Measurements from ENCODE around the gene TEX26.

TEX26 gene

DNA sequence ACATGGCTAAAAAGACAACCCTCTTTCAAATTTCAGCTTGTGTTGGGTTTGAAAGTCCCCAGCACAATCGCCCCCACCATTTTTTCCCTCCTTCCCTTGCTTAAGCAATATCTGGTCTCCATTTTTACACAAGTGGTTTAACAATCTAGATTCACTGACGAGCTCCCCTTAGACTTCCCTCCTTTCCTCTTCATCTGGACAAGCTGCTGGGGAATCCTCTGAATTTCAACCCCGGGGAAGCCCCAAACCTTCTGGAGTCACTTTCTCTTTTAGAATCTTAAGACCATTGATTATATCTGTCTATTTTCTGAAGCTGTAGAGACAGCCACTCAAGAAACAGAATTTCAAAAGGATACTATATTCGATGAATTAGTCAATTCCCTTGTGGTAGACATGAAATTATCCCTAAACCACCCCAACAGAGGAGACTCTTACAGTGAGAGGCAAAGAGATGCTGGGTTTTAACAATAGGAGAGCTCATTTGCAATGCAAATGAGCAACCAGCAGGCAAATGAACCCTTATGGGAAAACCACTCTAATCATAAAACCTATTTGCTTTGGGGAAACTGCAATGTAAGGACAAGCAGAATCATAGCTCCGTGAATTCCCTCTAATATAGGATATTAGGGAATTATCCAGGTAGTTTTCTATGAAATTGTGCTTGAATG is 78.9 kb downstream of the TEX26 start:
- H3K27me3 ChIP-seq (ENCODE audit: control insufficient read depth, insufficient read depth, low read length) = no peaks in the 10 kb centered on the region
- DNase-seq (ENCODE audit: low read depth, low spot score) = no peak
- no peaks in the 10 kb centered on the region for H3K9me3 ChIP-seq (ENCODE audit: control insufficient read depth, insufficient read depth, low read length)
- no CpG with 5 or more reads among the region's 5 CpGs for WGBS (ENCODE audit: insufficient coverage, insufficient read length)
- H3K36me3 ChIP-seq (ENCODE audit: control insufficient read depth, insufficient read depth, low read length) = no peaks in the 10 kb centered on the region
- H3K4me3 ChIP-seq (ENCODE audit: low read length) = no peak overlapping the region
- H3K4me1 ChIP-seq (ENCODE audit: control insufficient read depth, insufficient read depth, low read length) = no peaks in the 10 kb centered on the region
- no peak overlapping the region for H3K27ac ChIP-seq (ENCODE audit: low read length)

DNA sequence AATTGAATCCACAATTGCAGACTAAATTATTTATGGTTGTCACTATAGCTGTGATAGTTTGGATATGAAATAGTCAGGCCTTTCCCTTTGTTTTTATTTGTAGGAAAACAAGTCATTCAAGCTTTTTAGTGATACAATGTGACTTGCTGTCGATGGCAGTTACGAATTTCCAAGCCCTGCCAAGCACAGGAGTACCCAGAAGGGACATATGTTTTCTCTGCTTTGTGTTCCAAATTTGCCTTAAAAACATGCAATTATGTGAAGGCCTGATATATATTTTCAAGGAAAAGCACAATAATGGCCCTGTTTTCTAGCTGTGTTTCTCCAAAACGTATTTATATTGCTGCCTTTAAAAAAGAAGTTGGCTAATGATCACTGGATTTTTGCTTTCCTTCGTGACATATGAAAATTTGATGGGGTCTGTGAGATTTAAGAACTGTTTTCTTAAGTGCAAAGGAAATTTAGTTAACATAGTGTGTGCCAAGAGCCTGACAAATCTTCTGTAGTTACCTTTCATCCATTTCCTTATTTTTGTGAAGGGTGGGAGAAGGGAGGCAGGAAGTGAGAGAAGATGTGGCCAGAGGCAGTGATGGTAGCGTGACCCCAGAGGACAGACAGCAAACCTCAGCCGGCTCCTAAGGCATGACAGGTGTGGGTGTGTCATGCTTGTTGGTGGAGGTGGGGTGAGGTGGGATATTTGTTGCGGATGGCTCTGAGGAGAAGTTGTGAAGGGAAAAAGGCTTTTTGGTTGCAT is 79.6 kb downstream of the TEX26 start:
- Histone ChIP-seq H3K27me3 (ENCODE audit: control insufficient read depth, insufficient read depth, low read length) (no peaks in the 10 kb centered on the region), H3K36me3 (ENCODE audit: control insufficient read depth, insufficient read depth, low read length) (no peaks in the 10 kb centered on the region), H3K4me3 (ENCODE audit: low read length) (no peak overlapping the region), H3K4me1 (ENCODE audit: control insufficient read depth, insufficient read depth, low read length) (no peaks in the 10 kb centered on the region), H3K27ac (ENCODE audit: low read length) (no peak overlapping the region), H3K9me3 (ENCODE audit: control insufficient read depth, insufficient read depth, low read length) (no peaks in the 10 kb centered on the region)
- DNase-seq (ENCODE audit: low read depth, low spot score) = no peak
- WGBS (ENCODE audit: insufficient coverage, insufficient read length) = no CpG with 5 or more reads among the region's 7 CpGs

DNA sequence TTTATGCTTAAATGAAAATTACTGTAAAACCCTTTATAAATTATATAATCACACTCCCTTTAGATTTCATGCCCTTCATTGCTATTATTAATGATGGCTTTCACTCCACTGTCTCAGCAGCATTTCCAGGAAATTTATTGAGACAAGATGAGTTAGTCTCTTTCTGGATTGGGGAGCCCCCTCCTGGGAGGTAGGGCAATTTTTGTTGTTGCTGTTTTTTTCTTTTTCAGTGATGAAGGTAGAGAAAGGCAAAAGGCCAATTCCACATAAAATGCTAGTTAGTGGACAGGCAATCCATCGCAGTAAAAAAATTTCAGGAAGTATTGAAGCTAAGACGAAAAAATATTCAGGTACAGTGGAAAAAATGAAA is 80.2 kb downstream of the TEX26 start:
- WGBS (ENCODE audit: insufficient coverage, insufficient read length) = 100% methylated on average over 1 of the region's 2 CpGs
- Histone ChIP-seq H3K36me3 (ENCODE audit: control insufficient read depth, insufficient read depth, low read length) (no peaks in the 10 kb centered on the region), H3K4me1 (ENCODE audit: control insufficient read depth, insufficient read depth, low read length) (no peaks in the 10 kb centered on the region), H3K27me3 (ENCODE audit: control insufficient read depth, insufficient read depth, low read length) (no peaks in the 10 kb centered on the region), H3K4me3 (ENCODE audit: low read length) (no peak overlapping the region), H3K27ac (ENCODE audit: low read length) (no peak overlapping the region), H3K9me3 (ENCODE audit: control insufficient read depth, insufficient read depth, low read length) (no peaks in the 10 kb centered on the region)
- no peak for DNase-seq (ENCODE audit: low read depth, low spot score)

DNA sequence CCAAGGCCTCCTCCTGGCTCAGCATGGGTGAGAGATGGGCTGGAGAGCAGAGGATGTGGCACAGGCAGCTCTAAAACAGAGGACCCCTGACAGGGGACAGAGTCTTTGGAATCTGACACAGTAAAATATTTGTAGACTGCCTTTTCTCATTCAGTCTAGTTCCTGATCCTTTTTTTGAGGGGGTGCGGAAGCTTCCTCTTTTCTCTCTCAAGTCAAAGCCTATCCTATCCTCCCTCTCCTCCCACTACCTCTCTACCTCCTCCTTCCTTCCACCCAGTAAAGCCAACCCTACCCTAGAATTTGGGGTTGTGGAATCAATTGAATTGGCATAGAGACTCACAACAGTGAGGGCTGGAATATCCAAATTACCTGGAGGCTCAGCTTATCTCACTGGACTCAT is 82.0 kb downstream of the TEX26 start:
- no CpG with 5 or more reads among the region's 1 CpG for WGBS (ENCODE audit: insufficient coverage, insufficient read length)
- Histone ChIP-seq H3K9me3 (ENCODE audit: control insufficient read depth, insufficient read depth, low read length) (no peaks in the 10 kb centered on the region), H3K4me3 (ENCODE audit: low read length) (no peak overlapping the region), H3K36me3 (ENCODE audit: control insufficient read depth, insufficient read depth, low read length) (no peaks in the 10 kb centered on the region), H3K27ac (ENCODE audit: low read length) (no peak overlapping the region), H3K4me1 (ENCODE audit: control insufficient read depth, insufficient read depth, low read length) (no peaks in the 10 kb centered on the region), H3K27me3 (ENCODE audit: control insufficient read depth, insufficient read depth, low read length) (no peaks in the 10 kb centered on the region)
- DNase-seq (ENCODE audit: low read depth, low spot score) = no peak

DNA sequence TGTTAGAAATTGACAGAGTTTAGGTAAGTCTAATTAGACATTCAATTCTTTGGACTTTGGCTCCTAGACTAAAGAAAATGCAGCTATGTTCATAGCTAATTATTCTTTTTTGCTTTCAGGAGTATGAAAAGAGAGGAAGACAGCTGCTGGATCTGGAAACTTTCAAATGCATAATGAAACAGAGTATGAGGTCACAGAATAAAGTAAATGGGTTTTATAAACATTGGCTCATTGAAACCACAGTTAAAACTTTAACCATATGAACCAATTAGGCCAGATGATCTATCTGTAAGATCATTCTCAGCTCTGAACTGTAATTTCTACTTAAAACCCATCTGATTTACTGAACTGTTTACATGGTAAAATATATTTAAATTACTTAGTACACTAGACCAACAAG is 82.7 kb downstream of the TEX26 start:
- H3K4me1 ChIP-seq (ENCODE audit: control insufficient read depth, insufficient read depth, low read length) = no peaks in the 10 kb centered on the region
- DNase-seq (ENCODE audit: low read depth, low spot score) = no peak
- no peaks in the 10 kb centered on the region for H3K9me3 ChIP-seq (ENCODE audit: control insufficient read depth, insufficient read depth, low read length)
- H3K4me3 ChIP-seq (ENCODE audit: low read length) = no peak overlapping the region
- no peaks in the 10 kb centered on the region for H3K27me3 ChIP-seq (ENCODE audit: control insufficient read depth, insufficient read depth, low read length)
- no peak overlapping the region for H3K27ac ChIP-seq (ENCODE audit: low read length)
- H3K36me3 ChIP-seq (ENCODE audit: control insufficient read depth, insufficient read depth, low read length) = no peaks in the 10 kb centered on the region

DNA sequence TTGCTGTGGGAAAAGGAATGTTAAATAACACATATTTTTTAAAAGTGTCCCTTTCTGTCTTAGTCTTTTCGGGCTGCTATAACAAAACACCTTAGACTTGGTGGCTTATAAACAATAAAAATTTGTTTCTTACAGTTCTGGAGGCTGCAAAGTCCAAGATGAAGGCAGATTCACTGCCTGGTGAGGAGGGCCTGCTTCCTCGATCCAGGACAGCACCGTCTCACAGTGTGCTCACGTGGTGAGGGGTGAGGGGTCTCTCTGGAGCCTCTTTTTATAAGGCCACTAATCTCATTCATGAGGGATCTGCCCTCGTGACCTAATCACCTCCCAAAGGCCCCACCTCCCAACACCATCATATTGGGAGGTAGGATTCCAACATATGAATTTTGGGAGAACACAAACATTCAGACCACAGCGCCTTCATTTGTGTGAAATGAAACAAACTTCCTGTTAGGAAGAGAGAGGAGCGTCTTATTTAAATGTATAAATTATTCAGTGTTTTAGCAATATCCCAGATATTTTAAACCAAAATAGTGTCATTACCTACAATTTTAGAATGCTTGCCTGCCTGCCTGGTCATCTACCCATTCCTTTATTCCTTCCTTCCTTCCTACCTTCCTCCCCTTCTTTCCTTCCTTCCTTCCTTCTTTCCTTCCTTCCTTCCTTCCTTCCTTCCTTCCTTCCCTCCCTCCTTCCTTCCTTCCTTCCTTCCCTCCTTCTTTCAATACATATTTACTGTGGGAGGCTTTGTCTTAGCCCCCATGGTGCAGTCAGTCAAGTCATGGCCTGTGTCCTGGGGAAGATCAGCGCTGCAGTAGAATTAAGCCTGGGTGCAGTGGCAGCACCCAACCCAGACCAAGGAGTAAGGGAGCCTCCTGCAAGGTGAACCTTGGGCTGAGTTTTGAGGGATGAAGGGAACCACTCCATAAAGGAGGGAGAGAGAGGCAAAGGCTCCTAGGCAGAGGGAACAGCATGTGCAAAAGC is 84.2 kb downstream of the TEX26 start:
- no peak overlapping the region for H3K27ac ChIP-seq (ENCODE audit: low read length)
- H3K4me3 ChIP-seq (ENCODE audit: low read length) = no peak overlapping the region
- no peaks in the 10 kb centered on the region for H3K36me3 ChIP-seq (ENCODE audit: control insufficient read depth, insufficient read depth, low read length)
- WGBS (ENCODE audit: insufficient coverage, insufficient read length) = no CpG with 5 or more reads among the region's 8 CpGs
- no peaks in the 10 kb centered on the region for H3K4me1 ChIP-seq (ENCODE audit: control insufficient read depth, insufficient read depth, low read length)
- no peaks in the 10 kb centered on the region for H3K9me3 ChIP-seq (ENCODE audit: control insufficient read depth, insufficient read depth, low read length)
- H3K27me3 ChIP-seq (ENCODE audit: control insufficient read depth, insufficient read depth, low read length) = no peaks in the 10 kb centered on the region
- no peak for DNase-seq (ENCODE audit: low read depth, low spot score)

DNA sequence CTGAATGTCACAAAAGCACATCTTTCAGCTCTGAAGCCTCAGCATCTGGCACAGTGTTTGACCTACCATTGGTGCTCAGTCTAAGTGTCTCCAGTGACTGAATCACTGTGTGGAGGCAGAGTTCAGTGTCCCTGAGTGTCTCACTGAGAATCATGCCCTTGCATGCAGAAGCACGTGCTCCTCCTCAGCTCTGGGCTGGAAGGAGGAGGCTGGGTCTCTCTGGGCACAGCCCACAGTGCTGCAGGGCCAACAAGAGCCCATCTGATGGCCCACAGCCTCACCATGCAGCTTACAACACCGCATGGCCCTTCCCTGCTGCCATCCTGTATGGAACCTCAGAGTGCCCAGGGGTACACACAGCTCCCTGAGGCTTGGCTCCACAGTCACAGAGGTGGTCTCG is 86.1 kb downstream of the TEX26 start:
- Histone ChIP-seq H3K4me3 (ENCODE audit: low read length) (no peak overlapping the region), H3K36me3 (ENCODE audit: control insufficient read depth, insufficient read depth, low read length) (no peaks in the 10 kb centered on the region), H3K9me3 (ENCODE audit: control insufficient read depth, insufficient read depth, low read length) (no peaks in the 10 kb centered on the region), H3K27ac (ENCODE audit: low read length) (no peak overlapping the region), H3K4me1 (ENCODE audit: control insufficient read depth, insufficient read depth, low read length) (no peaks in the 10 kb centered on the region), H3K27me3 (ENCODE audit: control insufficient read depth, insufficient read depth, low read length) (no peaks in the 10 kb centered on the region)
- DNase-seq (ENCODE audit: low read depth, low spot score) = no peak
- WGBS (ENCODE audit: insufficient coverage, insufficient read length) = no CpG with 5 or more reads among the region's 3 CpGs

DNA sequence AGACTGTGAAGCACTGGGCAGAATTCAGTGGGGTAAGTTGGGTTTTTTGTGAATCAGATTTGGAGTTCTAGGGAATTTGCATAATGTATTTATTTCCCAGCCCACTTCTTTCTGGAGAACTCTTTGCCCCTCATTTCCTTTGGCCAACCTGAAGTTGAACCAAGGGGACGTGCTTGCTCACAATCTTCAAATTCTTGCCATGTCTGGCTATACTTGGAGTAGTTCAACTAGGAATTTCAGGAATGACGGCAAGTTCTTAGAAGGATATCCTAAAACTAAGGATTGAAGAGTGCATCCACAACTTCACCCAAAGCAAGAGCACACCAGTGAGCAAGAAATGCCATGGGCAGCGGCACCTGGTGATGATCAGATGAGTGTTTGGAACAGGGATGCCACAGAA is 88.5 kb downstream of the TEX26 start:
- no peaks in the 10 kb centered on the region for H3K9me3 ChIP-seq (ENCODE audit: control insufficient read depth, insufficient read depth, low read length)
- no CpG with 5 or more reads among the region's 3 CpGs for WGBS (ENCODE audit: insufficient coverage, insufficient read length)
- no peak for DNase-seq (ENCODE audit: low read depth, low spot score)
- no peaks in the 10 kb centered on the region for H3K27me3 ChIP-seq (ENCODE audit: control insufficient read depth, insufficient read depth, low read length)
- no peaks in the 10 kb centered on the region for H3K36me3 ChIP-seq (ENCODE audit: control insufficient read depth, insufficient read depth, low read length)
- no peak overlapping the region for H3K4me3 ChIP-seq (ENCODE audit: low read length)
- H3K27ac ChIP-seq (ENCODE audit: low read length) = no peak overlapping the region
- no peaks in the 10 kb centered on the region for H3K4me1 ChIP-seq (ENCODE audit: control insufficient read depth, insufficient read depth, low read length)

DNA sequence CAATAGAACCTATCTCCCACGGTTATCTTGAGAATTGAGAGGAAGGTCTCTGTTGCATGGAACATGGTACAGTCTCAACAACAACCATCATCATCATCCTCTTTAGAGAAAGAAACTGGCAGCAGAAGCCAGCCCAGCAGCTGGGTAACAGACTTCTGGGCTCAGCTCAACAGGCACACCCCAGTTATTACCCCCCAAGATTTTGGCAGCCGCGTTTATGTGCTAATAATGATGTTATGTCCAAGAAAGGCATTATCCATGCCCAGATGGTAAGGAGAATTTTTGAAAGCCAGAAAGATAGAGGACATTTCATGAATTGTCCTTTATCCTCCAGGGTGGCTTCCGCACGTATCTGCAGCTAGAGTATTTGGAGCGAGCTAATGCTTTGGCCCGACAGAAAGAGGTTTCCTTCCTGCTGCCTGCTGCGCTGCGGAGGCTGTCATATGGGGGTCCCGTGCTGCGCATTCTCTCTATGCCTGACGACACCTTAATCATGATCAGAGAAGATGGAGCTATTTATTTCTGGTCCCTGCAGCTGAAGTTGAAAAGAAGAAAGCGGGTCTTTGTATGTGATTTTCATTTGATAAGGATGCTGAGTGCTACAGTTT is 89.9 kb downstream of the TEX26 start:
- H3K36me3 ChIP-seq (ENCODE audit: control insufficient read depth, insufficient read depth, low read length) = no peaks in the 10 kb centered on the region
- no peak overlapping the region for H3K27ac ChIP-seq (ENCODE audit: low read length)
- H3K27me3 ChIP-seq (ENCODE audit: control insufficient read depth, insufficient read depth, low read length) = no peaks in the 10 kb centered on the region
- no peak overlapping the region for H3K4me3 ChIP-seq (ENCODE audit: low read length)
- no CpG with 5 or more reads among the region's 13 CpGs for WGBS (ENCODE audit: insufficient coverage, insufficient read length)
- no peak for DNase-seq (ENCODE audit: low read depth, low spot score)
- no peaks in the 10 kb centered on the region for H3K9me3 ChIP-seq (ENCODE audit: control insufficient read depth, insufficient read depth, low read length)
- H3K4me1 ChIP-seq (ENCODE audit: control insufficient read depth, insufficient read depth, low read length) = no peaks in the 10 kb centered on the region

DNA sequence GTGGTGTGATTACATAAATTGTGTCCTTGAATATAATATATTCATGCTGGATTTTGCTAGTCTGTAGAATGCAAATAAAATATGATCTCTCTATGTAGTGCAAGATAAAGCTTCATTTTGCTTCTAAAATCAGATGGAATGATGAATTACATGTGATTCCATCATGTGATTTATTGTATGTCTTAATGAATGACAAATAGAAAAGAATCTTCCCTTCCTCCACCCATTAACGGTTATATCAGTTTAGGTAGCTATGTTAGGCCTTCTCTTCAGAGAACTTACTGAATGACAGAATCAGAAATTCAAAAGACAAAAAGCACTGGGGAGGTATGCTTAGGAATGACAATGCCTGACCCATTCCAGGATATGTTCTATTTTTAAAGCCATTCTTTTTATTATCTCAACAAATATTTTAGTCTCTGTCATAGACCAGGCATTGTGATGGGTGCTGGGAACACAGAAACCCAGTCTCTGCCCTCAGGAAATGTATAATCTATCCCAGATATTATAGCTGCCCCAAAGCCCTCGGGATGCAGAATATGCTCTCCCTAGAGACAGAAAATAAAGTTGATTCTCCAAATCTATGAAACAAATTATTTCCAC is 90.6 kb downstream of the TEX26 start:
- Histone ChIP-seq H3K27ac (ENCODE audit: low read length) (no peak overlapping the region), H3K27me3 (ENCODE audit: control insufficient read depth, insufficient read depth, low read length) (no peaks in the 10 kb centered on the region), H3K36me3 (ENCODE audit: control insufficient read depth, insufficient read depth, low read length) (no peaks in the 10 kb centered on the region), H3K4me3 (ENCODE audit: low read length) (no peak overlapping the region), H3K9me3 (ENCODE audit: control insufficient read depth, insufficient read depth, low read length) (no peaks in the 10 kb centered on the region), H3K4me1 (ENCODE audit: control insufficient read depth, insufficient read depth, low read length) (no peaks in the 10 kb centered on the region)
- no peak for DNase-seq (ENCODE audit: low read depth, low spot score)
- WGBS (ENCODE audit: insufficient coverage, insufficient read length) = no CpG with 5 or more reads among the region's 2 CpGs

Measured in iPS DF 6.9 (cell line).